Naive B cell (primary cell): ENCODE data around the gene MLLT6. TPM values are rescaled to one million over a fixed set of nuclear protein-coding genes. Genes with fewer than 3 reads are reported as not detected.
A peak's percentile ranks its signal among the peaks of the same experiment; 100 is the strongest.

Experiments used
- ATAC-seq, 2 donors: fragments of 150-1000 bp; cut with Tn5 transposase; 2 replicates each; pipeline ENCODE4 v1.10.0; 2021; ENCODE audit warnings: low read depth in 2 of 2, mild to moderate bottlenecking in 2 of 2, moderate library complexity in 2 of 2
- DNase-seq: peaks from one replicate; pipeline ENCODE4 v3.0.0; 2022
- H3K27ac Mint-ChIP-seq, 6 donors: one replicate each; pipeline ENCODE4 v1.8.0; 2020 to 2022; ENCODE audit warnings: mild to moderate bottlenecking in 6 of 6, mixed read lengths in 6 of 6, moderate library complexity in 5 of 6, inconsistent platforms in 2 of 6
- H3K27me3 Mint-ChIP-seq, 3 donors: one replicate each; pipeline ENCODE4 v1.8.0; 2021 to 2022; ENCODE audit warnings: mixed read lengths in 3 of 3, mild to moderate bottlenecking in 1 of 3
- H3K36me3 Mint-ChIP-seq, 2 donors: one replicate each; pipeline ENCODE4 v1.8.0; 2020 to 2022; ENCODE audit warnings: mixed read lengths in 2 of 2, inconsistent platforms in 1 of 2, mild to moderate bottlenecking in 1 of 2
- H3K4me1 Mint-ChIP-seq, 3 donors: one replicate each; pipeline ENCODE4 v1.8.0; 2020 to 2022; ENCODE audit warnings: mixed read lengths in 3 of 3, inconsistent platforms in 1 of 3, mild to moderate bottlenecking in 1 of 3, moderate library complexity in 1 of 3
- H3K4me3 Mint-ChIP-seq, 8 donors: one replicate each; pipeline ENCODE4 v1.8.0; 2020 to 2022; ENCODE audit warnings: mild to moderate bottlenecking in 8 of 8, mixed read lengths in 8 of 8, moderate library complexity in 8 of 8, inconsistent platforms in 2 of 8
- H3K9me3 Mint-ChIP-seq, 7 donors: one replicate each; pipeline ENCODE4 v1.8.0; 2020 to 2022; ENCODE audit warnings: mixed read lengths in 7 of 7, mild to moderate bottlenecking in 5 of 7, inconsistent platforms in 2 of 7, moderate library complexity in 1 of 7
- polyA plus RNA-seq, 6 donors: library from polyadenylated mRNA; unstranded; fragments of 300-500 nt; fragmentation: Illumina TruSeq; gene quantifications; one replicate each; pipeline ENCODE4 v1.2.3, GENCODE V29; 2021; ENCODE audit warnings: low read depth in 6 of 6

MLLT6 gene
- polyA plus RNA-seq, 6 donors from 2014 or later, result 1.7 to 9.0 (median 4.7) TPM

GRCh38 chr17:38740806-38741205, 35.7 kb downstream of the MLLT6 start:
- no peak for ATAC-seq
- no peaks in the 10 kb centered on the region for H3K36me3 Mint-ChIP-seq
- H3K27ac Mint-ChIP-seq, result no peak overlapping the region
- no peaks in the 10 kb centered on the region for H3K9me3 Mint-ChIP-seq
- H3K4me1 Mint-ChIP-seq, result peaks cover under 1 to 6% (median 1%) of the 10 kb centered on the region in 3 donors
- H3K4me3 Mint-ChIP-seq, result no peak overlapping the region
- peaks cover 5 to 30% (median 18%) of the 10 kb centered on the region in 3 donors for H3K27me3 Mint-ChIP-seq
- DNase-seq, result no peak

- DNase-seq, result no peak
- ATAC-seq, result no peak
- H3K27me3 Mint-ChIP-seq, result peaks cover 8 to 36% (median 24%) of the 10 kb centered on the region in 3 donors
- H3K4me1 Mint-ChIP-seq, result peaks cover 7 to 12% (median 8%) of the 10 kb centered on the region in 3 donors
- H3K9me3 Mint-ChIP-seq, result no peaks in the 10 kb centered on the region
- no peak overlapping the region for H3K4me3 Mint-ChIP-seq
- peaks cover 0 to under 1% of the 10 kb centered on the region in 2 donors for H3K36me3 Mint-ChIP-seq
- H3K27ac Mint-ChIP-seq, result peak overlapping the region in 1 of 6 donors; percentile 73
Observed at GRCh38 chr17:38741461-38741860, 36.4 kb downstream of the MLLT6 start.

- peak overlapping the region in 1 of 6 donors; percentile 64 for H3K27ac Mint-ChIP-seq
Observed at GRCh38 chr17:38741921-38742410, 36.9 kb downstream of the MLLT6 start.

DNA sequence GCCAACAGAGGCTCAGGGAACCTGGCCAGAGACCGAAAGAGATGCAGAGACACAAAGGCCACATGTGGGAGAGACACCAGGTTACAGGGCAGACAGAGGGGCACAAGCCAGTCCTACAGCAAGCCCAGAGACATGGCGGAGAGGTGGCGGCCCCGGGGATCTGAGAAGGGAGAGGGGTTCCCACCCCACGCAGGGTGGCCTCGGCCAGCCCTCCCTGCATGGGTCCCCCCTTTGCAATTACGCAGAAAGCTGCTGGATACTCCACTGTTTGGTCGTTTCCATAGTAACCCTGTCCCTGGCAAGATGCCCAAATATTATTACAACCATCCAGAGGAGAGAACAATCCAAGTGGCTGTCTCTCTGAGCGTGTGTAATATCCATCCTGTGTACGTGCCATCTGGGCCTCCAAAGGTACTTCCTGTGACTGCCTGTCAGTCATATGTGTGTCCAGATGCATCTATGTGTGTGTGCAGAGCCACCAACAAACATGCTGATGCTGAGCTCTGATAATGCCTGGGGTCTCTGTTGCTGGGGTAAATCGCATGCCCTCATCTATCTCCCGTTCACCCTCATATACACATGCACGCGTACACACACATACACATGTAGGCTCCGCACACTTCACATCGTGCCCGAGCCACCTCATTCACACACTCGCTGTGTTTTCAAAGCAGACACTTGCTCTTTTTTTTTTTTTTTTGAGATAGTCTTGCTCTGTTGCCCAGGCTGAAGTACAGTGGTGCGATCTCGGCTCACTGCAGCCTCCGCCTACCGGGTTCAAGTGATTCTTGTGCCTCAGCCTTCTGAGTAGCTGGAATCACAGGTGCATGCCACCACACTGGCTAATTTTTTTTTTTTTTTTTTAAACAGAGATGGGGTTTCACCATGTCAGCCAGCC, 37.6 kb downstream of the MLLT6 start:
- H3K27me3 Mint-ChIP-seq, result peaks cover 13 to 45% (median 35%) of the 10 kb centered on the region in 3 donors
- ATAC-seq (no peak), DNase-seq (no peak)
- peak overlapping the region in 1 of 6 donors; percentile 64 for H3K27ac Mint-ChIP-seq
- peaks cover 0 to 8% of the 10 kb centered on the region in 2 donors for H3K36me3 Mint-ChIP-seq
- H3K4me3 Mint-ChIP-seq, result no peak overlapping the region
- no peaks in the 10 kb centered on the region for H3K9me3 Mint-ChIP-seq
- peaks cover 14 to 18% (median 15%) of the 10 kb centered on the region in 3 donors for H3K4me1 Mint-ChIP-seq

More at GRCh38 chr17:38741921-38742410, 36.9 kb downstream of the MLLT6 start:
- peaks cover 13 to 41% (median 30%) of the 10 kb centered on the region in 3 donors for H3K27me3 Mint-ChIP-seq
- no peaks in the 10 kb centered on the region for H3K9me3 Mint-ChIP-seq
- H3K4me1 Mint-ChIP-seq, result peaks cover 12 to 17% (median 13%) of the 10 kb centered on the region in 3 donors
- no peak for DNase-seq
- no peak overlapping the region for H3K4me3 Mint-ChIP-seq
- no peak for ATAC-seq
- peaks cover 0 to 6% of the 10 kb centered on the region in 2 donors for H3K36me3 Mint-ChIP-seq

DNA sequence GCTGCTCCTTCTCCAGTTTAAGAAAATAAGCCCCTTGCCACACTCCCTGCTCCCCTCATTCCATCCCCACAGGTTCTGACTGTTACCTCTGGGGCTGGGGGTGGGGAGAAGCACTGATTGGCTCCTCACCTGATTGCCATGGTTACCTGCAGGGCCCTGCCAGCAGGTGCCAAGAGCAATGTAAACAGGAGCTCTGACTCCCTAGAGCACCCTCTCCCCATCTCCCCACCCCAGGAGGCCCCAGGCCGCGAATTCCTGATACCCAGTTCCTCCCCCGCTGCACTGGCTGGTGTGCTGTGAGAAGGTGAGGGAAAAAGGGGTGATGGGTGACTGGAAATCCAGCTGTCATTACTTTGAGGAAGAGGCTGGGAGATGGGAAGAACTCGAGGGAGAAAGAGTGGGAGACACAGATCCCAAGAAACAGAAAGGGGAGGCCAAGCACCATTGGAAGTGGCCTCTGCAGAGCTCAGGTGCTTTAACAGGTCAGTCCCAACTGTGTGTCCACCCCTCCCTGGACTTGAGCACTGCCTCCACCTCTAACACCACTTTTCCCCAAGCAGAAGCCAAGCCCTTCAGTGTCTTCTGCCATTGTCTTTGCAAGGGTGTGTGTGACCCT, 38.6 kb downstream of the MLLT6 start:
- ATAC-seq, result no peak
- H3K9me3 Mint-ChIP-seq, result no peaks in the 10 kb centered on the region
- peaks cover 0 to 8% of the 10 kb centered on the region in 2 donors for H3K36me3 Mint-ChIP-seq
- peak overlapping the region in 1 of 6 donors; percentile 33 for H3K27ac Mint-ChIP-seq
- H3K27me3 Mint-ChIP-seq, result peaks cover 13 to 41% (median 34%) of the 10 kb centered on the region in 3 donors
- H3K4me3 Mint-ChIP-seq, result peak overlapping the region in 2 of 8 donors; percentile 16 to 77
- DNase-seq, result no peak
- H3K4me1 Mint-ChIP-seq, result peaks cover 15 to 16% (median 16%) of the 10 kb centered on the region in 3 donors

DNA sequence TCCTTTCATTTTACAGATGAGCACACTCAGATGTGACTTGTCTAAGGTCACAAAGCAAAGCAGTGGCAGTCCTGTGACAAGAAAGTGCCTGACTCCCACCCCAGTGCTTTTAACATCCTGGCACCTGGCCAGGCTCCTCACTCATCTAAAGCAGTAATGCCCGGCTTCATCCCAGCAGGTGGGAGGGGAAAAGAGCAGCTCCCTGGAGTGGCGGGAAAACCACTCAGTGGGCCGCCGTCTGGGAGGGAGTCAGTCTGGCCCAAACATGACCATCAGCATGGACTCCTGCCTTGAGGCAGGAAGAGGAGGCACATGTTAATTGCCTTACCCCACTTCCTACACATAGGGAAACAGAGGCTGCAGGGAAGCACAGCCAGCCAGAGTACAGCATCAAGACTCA, 40.5 kb downstream of the MLLT6 start:
- peak overlapping the region in 1 of 6 donors; percentile 54 for H3K27ac Mint-ChIP-seq
- ATAC-seq, result no peak
- H3K4me3 Mint-ChIP-seq, result peak overlapping the region in 2 of 8 donors; percentile 91 to 93
- peaks cover 13 to 45% (median 32%) of the 10 kb centered on the region in 3 donors for H3K27me3 Mint-ChIP-seq
- DNase-seq, result no peak
- peaks cover 24 to 30% (median 27%) of the 10 kb centered on the region in 3 donors for H3K4me1 Mint-ChIP-seq
- peaks cover 0 to 8% of the 10 kb centered on the region in 2 donors for H3K36me3 Mint-ChIP-seq
- H3K9me3 Mint-ChIP-seq, result no peaks in the 10 kb centered on the region

DNA sequence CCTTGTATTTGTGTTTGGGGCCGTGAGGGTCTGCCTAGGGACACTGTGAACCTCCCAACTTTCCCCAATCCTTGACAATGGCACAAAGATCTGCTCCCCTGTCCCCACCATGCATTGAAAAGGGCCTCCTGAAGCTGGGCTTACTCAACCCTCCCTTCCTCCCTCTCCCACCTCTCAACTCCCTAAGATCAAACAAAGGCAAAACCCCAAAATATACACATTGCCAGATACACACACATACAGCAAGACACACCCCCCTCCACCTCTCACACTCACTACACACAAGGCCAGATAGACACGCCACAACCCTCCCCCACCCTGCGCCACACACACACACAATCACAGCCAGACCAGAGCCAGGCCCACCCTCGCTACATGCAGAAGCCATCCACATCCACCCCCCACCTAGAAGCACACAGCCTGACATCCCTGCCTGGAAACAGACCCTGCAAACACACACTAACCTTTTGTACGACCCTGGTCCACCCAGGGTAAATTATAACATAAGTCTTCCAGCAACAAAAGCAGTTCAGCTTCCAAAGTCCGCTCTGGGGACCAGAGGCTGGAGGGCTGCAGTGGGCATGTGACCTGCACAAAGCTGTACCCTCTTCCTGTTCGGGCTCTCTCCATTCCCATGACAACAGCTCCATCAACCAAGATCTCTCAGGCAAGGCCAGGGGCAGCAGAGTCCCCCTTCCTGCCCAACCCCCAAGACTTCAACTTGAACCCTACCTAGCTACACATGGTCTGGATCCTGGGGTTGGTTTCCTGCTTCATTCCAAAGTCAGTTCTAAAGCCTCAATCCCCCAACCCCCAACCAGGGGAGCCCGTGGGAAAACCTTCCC, 41.2 kb downstream of the MLLT6 start:
- peak overlapping the region; percentile 82 to 95 (median 93) for H3K4me3 Mint-ChIP-seq
- peaks cover 20 to 52% (median 38%) of the 10 kb centered on the region in 3 donors for H3K27me3 Mint-ChIP-seq
- ATAC-seq (no peak), DNase-seq (no peak)
- peaks cover 29 to 37% (median 34%) of the 10 kb centered on the region in 3 donors for H3K4me1 Mint-ChIP-seq
- H3K36me3 Mint-ChIP-seq, result peaks cover 0 to 8% of the 10 kb centered on the region in 2 donors
- H3K27ac Mint-ChIP-seq, result peak overlapping the region in 2 of 6 donors; percentile 79 to 83
- no peaks in the 10 kb centered on the region for H3K9me3 Mint-ChIP-seq

- Mint-ChIP-seq H3K4me3 (peak overlapping the region; percentile 82 to 95 (median 93)), H3K4me1 (peaks cover 36 to 44% (median 41%) of the 10 kb centered on the region in 3 donors), H3K36me3 (peaks cover 0 to 8% of the 10 kb centered on the region in 2 donors), H3K9me3 (peaks cover 0 to 4% (median 0%) of the 10 kb centered on the region in 7 donors), H3K27me3 (peaks cover 26 to 55% (median 42%) of the 10 kb centered on the region in 3 donors), H3K27ac (peak overlapping the region in 2 of 6 donors; percentile 79 to 83)
- ATAC-seq, result peak; percentile 55 to 58
- DNase-seq, result no peak
Observed at GRCh38 chr17:38746849-38747462, 41.9 kb downstream of the MLLT6 start.

DNA sequence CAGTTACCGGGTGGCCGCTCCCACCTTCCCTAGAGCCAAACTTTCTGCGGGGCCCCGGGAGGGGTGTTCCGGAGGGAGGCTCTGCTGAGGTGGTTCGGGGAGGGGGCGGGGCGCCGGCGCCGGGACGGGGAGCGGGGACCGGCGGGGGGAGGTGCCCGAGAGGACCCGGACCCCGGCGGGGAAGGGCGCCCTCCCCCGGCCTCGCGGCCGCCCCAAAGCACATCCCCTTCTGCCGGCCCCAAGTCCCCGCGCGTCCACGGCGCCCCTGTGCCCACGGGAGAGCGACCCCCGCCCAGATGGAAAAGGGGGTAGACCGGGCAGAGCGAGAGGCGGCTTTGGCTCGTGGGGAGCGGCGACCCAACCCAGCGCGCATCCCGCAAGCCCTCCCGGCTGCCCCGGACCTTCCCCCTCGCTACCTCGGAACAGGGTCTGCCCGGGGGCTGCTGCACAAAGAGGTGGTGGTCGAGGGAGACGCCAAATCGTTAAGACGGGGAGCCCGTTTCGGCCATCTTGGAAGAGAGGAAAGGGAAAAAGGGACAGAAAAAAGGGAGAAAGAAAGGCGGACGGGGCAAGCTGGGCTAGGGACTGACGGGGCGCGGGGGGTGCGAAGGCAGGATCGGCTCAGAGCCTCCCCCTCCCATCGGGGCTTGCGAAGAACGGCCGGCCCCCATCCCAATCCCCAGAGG, 42.5 kb downstream of the MLLT6 start:
- H3K27me3 Mint-ChIP-seq, result peaks cover 22 to 55% (median 42%) of the 10 kb centered on the region in 3 donors
- H3K27ac Mint-ChIP-seq, result peak overlapping the region in 1 of 6 donors; percentile 38
- ATAC-seq (no peak), DNase-seq (no peak)
- peaks cover 0 to 4% (median 0%) of the 10 kb centered on the region in 7 donors for H3K9me3 Mint-ChIP-seq
- peak overlapping the region; percentile 22 to 95 (median 90) for H3K4me3 Mint-ChIP-seq
- H3K4me1 Mint-ChIP-seq, result peaks cover 39 to 47% (median 45%) of the 10 kb centered on the region in 3 donors
- H3K36me3 Mint-ChIP-seq, result peaks cover 0 to 12% of the 10 kb centered on the region in 2 donors

GRCh38 chr17:38748149-38748891, 43.2 kb downstream of the MLLT6 start, which contains the start of gene PCGF2:
Gene PCGF2, minus strand, starts transcription at chr17:38748336. Its CDS starts 7,934 bp downstream, at chr17:38740402.
- peak within 1 kb of the TSS in 2 of 6 donors; percentile 38 to 83 for H3K27ac Mint-ChIP-seq

GRCh38 chr17:38748892-38749222, 43.8 kb downstream of the MLLT6 start:
- Mint-ChIP-seq H3K9me3 (peaks cover 0 to 4% (median 0%) of the 10 kb centered on the region in 7 donors), H3K4me1 (peaks cover 44 to 59% (median 56%) of the 10 kb centered on the region in 3 donors), H3K36me3 (peaks cover 0 to 15% of the 10 kb centered on the region in 2 donors), H3K27me3 (peaks cover 22 to 52% (median 42%) of the 10 kb centered on the region in 3 donors), H3K4me3 (peak overlapping the region; percentile 58 to 99 (median 88)), H3K27ac (no peak overlapping the region)
- no peak for ATAC-seq
- no peak for DNase-seq

More at GRCh38 chr17:38748149-38748891, 43.2 kb downstream of the MLLT6 start, which contains the start of gene PCGF2:
- ATAC-seq, result no peak
- Mint-ChIP-seq H3K27me3 (peaks cover 22 to 55% (median 42%) of the 10 kb centered on the region in 3 donors), H3K4me1 (peaks cover 41 to 54% (median 51%) of the 10 kb centered on the region in 3 donors), H3K9me3 (peaks cover 0 to 4% (median 0%) of the 10 kb centered on the region in 7 donors), H3K36me3 (peaks cover 0 to 15% of the 10 kb centered on the region in 2 donors), H3K4me3 (peak within 1 kb of the TSS; percentile 73 to 99 (median 92))
- no peak for DNase-seq
